GM12878 (cell line): ENCODE data around the gene EVX2. TPM values are rescaled to one million over a fixed set of nuclear protein-coding genes. Genes with fewer than 3 reads are reported as not detected.
A peak's percentile ranks its signal among the peaks of the same experiment; 100 is the strongest.

Experiments
- ATAC-seq: fragments of 200-7000 bp; cut with Tn5 transposase; 3 replicates; pipeline ENCODE4 v1.9.1; 2020; ENCODE audit warnings: mild to moderate bottlenecking, moderate library complexity
- BruUV-seq: library from RNA; stranded (reverse); fragments of 400-500 nt; replicated peaks from 2 replicates; lab custom pipeline; 2021; lab: Mats Ljungman, UMichigan
- CTCF ChIA-PET: fragments of 300-600 bp; sonication (Branson Sonifier 250); formaldehyde crosslinking; extraction: SDS; loops from one replicate; lab custom pipeline; 2021; ENCODE audit warnings: inconsistent platforms; lab: Yijun Ruan, JAX
- POLR2A ChIA-PET: fragments of 350-600 bp; formaldehyde crosslinking; extraction: SDS; loops from one replicate; lab custom pipeline; 2021; ENCODE audit warnings: inconsistent platforms; lab: Charles Lee
- RAD21 ChIA-PET: fragments of 300-600 bp; sonication (Branson Sonifier 250); formaldehyde crosslinking; loops from one replicate; lab custom pipeline; 2023; ENCODE audit warnings: antibody characterized with exemption; ENCODE audit not compliant: unreplicated experiment; lab: Charles Lee
- SMC1A ChIA-PET: fragments of 300-600 bp; sonication (Branson Sonifier 250); formaldehyde crosslinking; loops from one replicate; lab custom pipeline; 2023; ENCODE audit not compliant: unreplicated experiment, uncharacterized antibody; lab: Charles Lee
- DNase-seq: peaks from one replicate; pipeline ENCODE4 v3.0.0-alpha.2; 2011; ENCODE audit warnings: low read depth, low spot score
- FAIRE-seq: peaks from 3 replicates; lab custom pipeline; 2011; peaks lifted over from hg19 to GRCh38; lab: Jason Lieb, UNC
- H2AFZ ChIP-seq: 2 replicates; pipeline ENCODE4 v1.6.0; 2011; ENCODE audit warnings: low read depth, low read length, control low read depth; ENCODE audit not compliant: control insufficient read depth
- H3K27ac ChIP-seq: 2 replicates; pipeline ENCODE4 v1.5.1; 2011; ENCODE audit warnings: control low read depth; ENCODE audit not compliant: control insufficient read depth, insufficient read depth
- H3K27me3 ChIP-seq, 2 experiments: replicated peaks in 1 of 2; 2 replicates each; pipeline versions ENCODE4 v1.6.0 to v1.6.1; 2011; ENCODE audit warnings: low read length in 1 of 2; ENCODE audit not compliant: control insufficient read depth in 2 of 2, insufficient read depth in 2 of 2
- H3K36me3 ChIP-seq, 2 experiments: 2 replicates each; pipeline ENCODE4 v1.5.1; 2011; ENCODE audit warnings: low read length in 1 of 2; ENCODE audit not compliant: control insufficient read depth in 2 of 2, insufficient read depth in 2 of 2
- H3K4me1 ChIP-seq: 2 replicates; pipeline ENCODE4 v1.6.1; 2011; ENCODE audit warnings: mild to moderate bottlenecking, low read length, moderate library complexity, mixed read lengths; ENCODE audit not compliant: control insufficient read depth, insufficient read depth
- H3K4me2 ChIP-seq: 2 replicates; pipeline ENCODE4 v1.6.0; 2011; ENCODE audit warnings: control low read depth; ENCODE audit not compliant: control insufficient read depth, insufficient read depth
- H3K4me3 ChIP-seq: fragments of 200-600 bp; sonication (generic); 2 replicates; pipeline ENCODE4 v1.5.1; 2016
- H3K79me2 ChIP-seq: 2 replicates; pipeline ENCODE4 v1.6.0; 2011; ENCODE audit warnings: low read length; ENCODE audit not compliant: control insufficient read depth, insufficient read depth
- H3K9ac ChIP-seq: 2 replicates; pipeline ENCODE4 v1.8.0; 2011; ENCODE audit warnings: low read length, control low read depth, mixed read lengths; ENCODE audit not compliant: control insufficient read depth, insufficient read depth
- H3K9me3 ChIP-seq: replicated peaks from 3 replicates; pipeline ENCODE4 v1.5.1; 2011; ENCODE audit warnings: mild to moderate bottlenecking, low read length; ENCODE audit not compliant: control insufficient read depth, insufficient read depth
- H4K20me1 ChIP-seq: 2 replicates; pipeline ENCODE4 v1.6.0; 2011; ENCODE audit not compliant: control insufficient read depth, insufficient read depth
- BCL11A ChIP-seq: IDR thresholded peaks from 2 replicates; pipeline ENCODE4 v1.6.1; 2011; ENCODE audit warnings: low read depth, low read length
- BHLHE40 ChIP-seq, 2 experiments: fragments of 450-650 bp in 1 of 2; IDR thresholded peaks; 2 replicates each; pipeline ENCODE4 v1.6.1; 2011 to 2017; ENCODE audit warnings: low read depth in 2 of 2, borderline replicate concordance in 1 of 2, improper control_type of control experiment in 1 of 2, low read length in 1 of 2, mild to moderate bottlenecking in 1 of 2
- BMI1 ChIP-seq: fragments of 450-650 bp; IDR thresholded peaks from 2 replicates; pipeline ENCODE4 v1.6.1; 2016; ENCODE audit warnings: mild to moderate bottlenecking, moderate library complexity, borderline replicate concordance
- EP300 ChIP-seq, 2 experiments: fragments of 150-350 bp in 1 of 2; IDR thresholded peaks; 2 replicates each; pipeline ENCODE4 v1.6.1; 2011 to 2012; ENCODE audit warnings: low read depth in 2 of 2, low read length in 2 of 2, borderline replicate concordance in 1 of 2, improper control_type of control experiment in 1 of 2, inconsistent platforms in 1 of 2; ENCODE audit not compliant: control insufficient read depth in 1 of 2
- HDGF ChIP-seq: fragments of 450-650 bp; IDR thresholded peaks from 2 replicates; pipeline ENCODE4 v1.6.1; 2016; ENCODE audit warnings: antibody characterized with exemption
- IKZF1 ChIP-seq: fragments of 450-650 bp; conservative IDR thresholded peaks from 2 replicates; pipeline ENCODE4 v1.6.1; 2017; ENCODE audit warnings: antibody characterized with exemption, mild to moderate bottlenecking
- IKZF2 ChIP-seq, 2 experiments: fragments of 450-650 bp; IDR thresholded peaks; 2 replicates each; pipeline ENCODE4 v1.6.1; 2017; ENCODE audit warnings: mild to moderate bottlenecking in 2 of 2, moderate library complexity in 2 of 2
- NR2F1 ChIP-seq: fragments of 450-650 bp; conservative IDR thresholded peaks from 2 replicates; pipeline ENCODE4 v1.6.1; 2017; ENCODE audit warnings: mild to moderate bottlenecking
- RAD21 ChIP-seq: IDR thresholded peaks from 2 replicates; pipeline ENCODE4 v1.6.1; 2011; ENCODE audit warnings: mild to moderate bottlenecking, low read depth, low read length, moderate library complexity; ENCODE audit not compliant: insufficient read depth
- RELA ChIP-seq: fragments of 450-650 bp; IDR thresholded peaks from 2 replicates; pipeline ENCODE4 v1.8.0; 2014; ENCODE audit warnings: borderline replicate concordance; ENCODE audit not compliant: partially characterized antibody
- SIX5 ChIP-seq: IDR thresholded peaks from 2 replicates; pipeline ENCODE4 v1.6.1; 2011; ENCODE audit warnings: mild to moderate bottlenecking, low read depth, low read length, moderate library complexity; ENCODE audit not compliant: severe bottlenecking
- SMC3 ChIP-seq: IDR thresholded peaks from 2 replicates; pipeline ENCODE4 v1.6.1; 2011; ENCODE audit warnings: low read length, improper control_type of control experiment, borderline replicate concordance
- YY1 ChIP-seq: IDR thresholded peaks from 2 replicates; pipeline ENCODE4 v1.6.1; 2011; ENCODE audit warnings: low read depth, mild to moderate bottlenecking, low read length
- ZNF24 ChIP-seq: fragments of 450-650 bp; IDR thresholded peaks from 2 replicates; pipeline ENCODE4 v1.6.1; 2017; ENCODE audit warnings: antibody characterized with exemption, mild to moderate bottlenecking
- WGBS: methylation state at CpG from one replicate; pipeline ENCODE4 v1.1.6; 2016; ENCODE audit warnings: low lambda C conversion rate; ENCODE audit not compliant: insufficient replicate concordance, insufficient coverage; ENCODE audit errors: missing lambda C conversion rate; 5-methylcytosine and 5-hydroxymethylcytosine counted together
- in situ Hi-C: fragments of 300-500 bp; cut with MboI; formaldehyde crosslinking; loops from 9 replicates; pipeline ENCODE4 v1.14.3; 2018; ENCODE audit warnings: mixed read lengths
- intact Hi-C: fragments of 100-400 bp; cut with micrococcal nuclease; formaldehyde crosslinking; loops from one replicate; pipeline ENCODE4 v1.14.2; 2022; ENCODE audit not compliant: unreplicated experiment
- polyA plus RNA-seq, 11 experiments: library from polyadenylated mRNA; depleted of rRNA in 4 of 11; unstranded in 6 of 11; stranded (reverse) in 5 of 11; fragments of >200 nt; fragmentation: Nextera tagmentation in 4 of 11; fragmentation: Illumina TruSeq in 1 of 11; extraction: Ambion mirVana in 4 of 11; extraction: Trizol in 1 of 11; gene quantifications; 1 replicate in 1 of 11; 2 replicates in 10 of 11; pipeline versions ENCODE4 v1.2.1 to v1.2.3, GENCODE V29; 2011 to 2016; ENCODE audit warnings: inconsistent platforms in 2 of 11, missing spikeins in 2 of 11, low read depth in 1 of 11
- total RNA-seq, 4 experiments: library from RNA; depleted of rRNA in 3 of 4; stranded (reverse); fragments of >200 nt in 3 of 4; fragmentation: Illumina TruSeq in 1 of 4; extraction: Trizol in 1 of 4; gene quantifications; 2 replicates each; pipeline versions ENCODE4 v1.2.1 to v1.2.3, GENCODE V29; 2013 to 2021
- TF ChIP-seq, protein P1 (sequence below): IDR thresholded peaks from 2 replicates; pipeline ENCODE4 v1.6.1; 2011; ENCODE audit warnings: low read depth, low read length, improper control_type of control experiment, borderline replicate concordance
- TF ChIP-seq, protein P2 (sequence below), 3 experiments: IDR thresholded peaks in 2 of 3; conservative IDR thresholded peaks in 1 of 3; 2 replicates each; pipeline ENCODE4 v1.5.1; 2011; ENCODE audit warnings: low read depth in 3 of 3, low read length in 3 of 3, mild to moderate bottlenecking in 3 of 3, control low read depth in 2 of 3, moderate library complexity in 2 of 3, inconsistent platforms in 1 of 3, mixed read lengths in 1 of 3; ENCODE audit not compliant: control insufficient read depth in 2 of 3, insufficient read depth in 1 of 3; ENCODE audit errors: extremely low read depth in 1 of 3

EVX2 gene
- total and polyA plus RNA-seq, 10 of the 15 experiments (the other 5 are each of a cell fraction or from before 2014, with no cell fraction given): not detected

DNA sequence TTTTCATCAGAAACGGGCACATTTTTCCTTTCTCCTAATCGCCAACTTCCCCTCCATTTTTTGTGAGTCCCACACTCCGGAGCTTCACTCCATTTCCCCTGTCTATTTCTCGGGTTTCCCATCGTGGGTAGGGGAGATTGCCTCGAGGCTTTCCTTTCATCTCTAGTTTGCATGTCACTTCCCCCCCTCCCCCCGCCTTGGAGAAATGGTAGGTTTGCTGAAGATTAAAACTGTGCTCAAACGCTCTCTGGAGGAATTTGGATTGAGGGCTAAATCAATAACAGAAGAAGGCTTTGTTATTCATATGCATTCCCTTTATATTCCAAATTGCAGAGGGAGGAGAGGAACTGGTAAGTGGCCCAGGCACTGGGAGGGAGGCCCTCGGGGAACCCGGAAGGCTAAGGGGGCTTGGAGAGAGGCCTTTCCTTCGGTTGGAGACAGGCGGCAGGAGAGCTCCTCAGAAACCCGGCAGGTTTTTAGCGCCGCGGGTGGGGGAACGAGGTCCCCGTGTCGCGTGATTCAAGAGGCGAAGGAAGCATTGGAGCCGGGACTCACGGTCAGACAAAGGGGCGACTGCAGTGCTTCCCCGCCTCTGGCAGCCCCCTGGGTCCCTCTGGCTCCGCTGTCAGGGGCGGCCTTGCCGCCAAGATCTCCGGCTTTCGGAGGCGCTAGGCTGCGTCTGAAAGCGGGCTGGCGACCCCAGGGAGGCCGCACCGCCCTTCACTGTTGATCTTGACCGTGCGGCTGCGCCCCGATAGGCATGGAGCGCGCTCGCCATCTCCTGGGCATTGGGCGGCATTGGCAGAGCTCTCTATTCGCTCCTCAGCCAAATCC lies 13.4 kb upstream of the EVX2 start:
- intact Hi-C loops: loop anchor here (1.0 to 2.0 kb wide), 5 partner anchors 407 to 846 kb away; no protein-coding TSS in a partner anchor
- SMC1A ChIA-PET: interaction anchor here (0.8 to 4.7 kb wide), 7 partner anchors 9 to 1348 kb away, joined by 3 to 56 read pairs (median 3); no protein-coding TSS in a partner anchor
- POLR2A ChIA-PET: no interaction called here
- FAIRE-seq: peak; percentile 81
- H3K27me3 ChIP-seq: peaks cover 14 to 34% of the 10 kb centered on the region in 2 experiments
- no peaks in the 10 kb centered on the region for H3K79me2 ChIP-seq
- peak overlapping the region; percentile 44 for H3K4me3 ChIP-seq
- H3K36me3 ChIP-seq: no peaks in the 10 kb centered on the region
- H2AFZ ChIP-seq: peak overlapping the region; percentile 69
- H3K4me2 ChIP-seq: peak overlapping the region; percentile 87
- no TSS peak for BruUV-seq
- CTCF ChIA-PET: interaction anchor here (0.6 to 3.7 kb wide), 25 partner anchors 8 to 1400 kb away, joined by 3 to 83 read pairs (median 4); partner anchors contain the start of gene EVX2
- ATAC-seq: peak; percentile 98
- in situ Hi-C loops: loop anchor here (5.0 kb wide), 2 partner anchors 410 to 730 kb away; no protein-coding TSS in a partner anchor
- 16% methylated on average over 37 of the region's 45 CpGs for WGBS
- no peak overlapping the region for H3K27ac ChIP-seq
- H3K9ac ChIP-seq: no peak overlapping the region; the same call in 1 of the 2 replicates
- no peaks in the 10 kb centered on the region for H4K20me1 ChIP-seq
- no peaks in the 10 kb centered on the region; the same call in 2 of the 3 replicates for H3K9me3 ChIP-seq
- 0 out of 2 replicates have a peak, but pooled peaks have one; percentile 45 for TF ChIP-seq YY1
- TF ChIP-seq BHLHE40 (IDR thresholded peaks at IDR 0.05; ENCODE audit: borderline replicate concordance in 1 of 2, low read depth in 2 of 2, low read length in 1 of 2): peak in 1 of 2 experiments; percentile 51; a peak in 1 of 4 replicates
- no peak for TF ChIP-seq BCL11A
- TF ChIP-seq ZNF24: no peak
- TF ChIP-seq, protein P1, sequence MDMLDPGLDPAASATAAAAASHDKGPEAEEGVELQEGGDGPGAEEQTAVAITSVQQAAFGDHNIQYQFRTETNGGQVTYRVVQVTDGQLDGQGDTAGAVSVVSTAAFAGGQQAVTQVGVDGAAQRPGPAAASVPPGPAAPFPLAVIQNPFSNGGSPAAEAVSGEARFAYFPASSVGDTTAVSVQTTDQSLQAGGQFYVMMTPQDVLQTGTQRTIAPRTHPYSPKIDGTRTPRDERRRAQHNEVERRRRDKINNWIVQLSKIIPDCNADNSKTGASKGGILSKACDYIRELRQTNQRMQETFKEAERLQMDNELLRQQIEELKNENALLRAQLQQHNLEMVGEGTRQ: no peak
- TF ChIP-seq SIX5: no peak
- TF ChIP-seq BMI1: 0 out of 2 replicates have a peak, but pooled peaks have one; percentile 9
- 0 out of 2 replicates have a peak, but pooled peaks have one; percentile 29 for TF ChIP-seq IKZF1
- TF ChIP-seq HDGF: no peak
- TF ChIP-seq SMC3: peak; percentile 66
- TF ChIP-seq, protein P2, sequence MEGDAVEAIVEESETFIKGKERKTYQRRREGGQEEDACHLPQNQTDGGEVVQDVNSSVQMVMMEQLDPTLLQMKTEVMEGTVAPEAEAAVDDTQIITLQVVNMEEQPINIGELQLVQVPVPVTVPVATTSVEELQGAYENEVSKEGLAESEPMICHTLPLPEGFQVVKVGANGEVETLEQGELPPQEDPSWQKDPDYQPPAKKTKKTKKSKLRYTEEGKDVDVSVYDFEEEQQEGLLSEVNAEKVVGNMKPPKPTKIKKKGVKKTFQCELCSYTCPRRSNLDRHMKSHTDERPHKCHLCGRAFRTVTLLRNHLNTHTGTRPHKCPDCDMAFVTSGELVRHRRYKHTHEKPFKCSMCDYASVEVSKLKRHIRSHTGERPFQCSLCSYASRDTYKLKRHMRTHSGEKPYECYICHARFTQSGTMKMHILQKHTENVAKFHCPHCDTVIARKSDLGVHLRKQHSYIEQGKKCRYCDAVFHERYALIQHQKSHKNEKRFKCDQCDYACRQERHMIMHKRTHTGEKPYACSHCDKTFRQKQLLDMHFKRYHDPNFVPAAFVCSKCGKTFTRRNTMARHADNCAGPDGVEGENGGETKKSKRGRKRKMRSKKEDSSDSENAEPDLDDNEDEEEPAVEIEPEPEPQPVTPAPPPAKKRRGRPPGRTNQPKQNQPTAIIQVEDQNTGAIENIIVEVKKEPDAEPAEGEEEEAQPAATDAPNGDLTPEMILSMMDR (IDR thresholded peaks at IDR 0.05 in 2 of 3, conservative IDR thresholded peaks at IDR 0.05 in 1 of 3; ENCODE audit: control insufficient read depth in 2 of 3, extremely low read depth in 1 of 3, insufficient read depth in 1 of 3, low read depth in 3 of 3, low read length in 3 of 3): peak; percentile 79 to 92 (median 86)
- TF ChIP-seq IKZF2 (IDR thresholded peaks at IDR 0.05): no peak
- no peak for TF ChIP-seq EP300 (IDR thresholded peaks at IDR 0.05; ENCODE audit: borderline replicate concordance in 1 of 2, control insufficient read depth in 1 of 2, low read depth in 2 of 2, low read length in 2 of 2)
- TF ChIP-seq RELA: no peak
- peak; percentile 82 for TF ChIP-seq RAD21
- 0 out of 2 replicates have a peak, but pooled peaks have one; percentile 32 for TF ChIP-seq NR2F1
- RAD21 ChIA-PET: interaction anchor here (0.6 to 3.0 kb wide), 7 partner anchors 408 to 893 kb away, joined by 3 to 50 read pairs (median 4); no protein-coding TSS in a partner anchor
- no peak for DNase-seq
- peaks cover 3% of the 10 kb centered on the region; the same call in 1 of the 2 replicates for H3K4me1 ChIP-seq
